Measurements from ENCODE around the gene PAPLN. TPM values are rescaled to one million over a fixed set of nuclear protein-coding genes. Genes with fewer than 3 reads are reported as not detected.
"Not testable (repeated sequence)": the region's sequence is repeated elsewhere in the genome, so short reads cannot be mapped to it uniquely, and the experiment has no call there.

Gene PAPLN
- polyA plus RNA-seq, 10 donors = 1.4 to 4.3 (median 2.6) TPM

DNA sequence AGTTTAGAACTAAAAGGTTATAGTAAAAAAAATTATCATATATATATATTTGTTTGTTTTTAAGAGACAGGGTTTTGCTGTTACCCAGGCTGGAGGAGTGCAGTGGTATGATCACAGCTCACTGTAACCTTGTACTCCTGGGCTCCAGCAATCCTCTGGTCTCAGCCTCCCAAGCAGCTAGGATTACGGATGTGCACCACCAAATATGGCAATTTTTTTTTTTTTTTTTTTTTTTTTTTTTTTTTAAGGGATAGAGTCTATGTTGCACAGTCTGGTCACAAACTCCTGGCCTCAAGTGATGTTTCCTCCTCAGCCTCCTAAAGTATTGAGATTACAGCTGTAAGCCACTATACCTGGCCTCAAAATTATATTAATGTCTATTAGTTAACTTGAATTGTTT, 48.7 kb downstream of the PAPLN start:
- DNase-seq = no peak

DNA sequence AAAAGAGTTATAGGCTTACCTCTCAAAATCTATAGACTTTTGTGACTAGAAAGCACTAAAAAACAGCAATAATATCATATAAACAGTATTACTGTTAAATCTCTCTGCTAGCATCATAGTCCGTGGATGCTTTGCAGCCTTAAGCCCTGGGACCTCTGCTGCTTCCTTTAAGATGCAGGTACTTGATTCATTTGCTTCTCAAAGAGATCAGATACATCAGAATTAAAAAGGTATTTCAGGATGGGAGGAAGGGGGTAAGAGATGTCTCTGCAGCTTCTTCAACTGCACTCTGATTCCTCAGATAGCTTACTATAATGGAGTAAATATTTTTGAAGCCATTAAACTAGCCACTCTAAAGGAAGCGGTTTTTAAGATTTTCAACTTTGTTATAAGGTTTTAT, 49.3 kb downstream of the PAPLN start:
- no peak for DNase-seq

DNA sequence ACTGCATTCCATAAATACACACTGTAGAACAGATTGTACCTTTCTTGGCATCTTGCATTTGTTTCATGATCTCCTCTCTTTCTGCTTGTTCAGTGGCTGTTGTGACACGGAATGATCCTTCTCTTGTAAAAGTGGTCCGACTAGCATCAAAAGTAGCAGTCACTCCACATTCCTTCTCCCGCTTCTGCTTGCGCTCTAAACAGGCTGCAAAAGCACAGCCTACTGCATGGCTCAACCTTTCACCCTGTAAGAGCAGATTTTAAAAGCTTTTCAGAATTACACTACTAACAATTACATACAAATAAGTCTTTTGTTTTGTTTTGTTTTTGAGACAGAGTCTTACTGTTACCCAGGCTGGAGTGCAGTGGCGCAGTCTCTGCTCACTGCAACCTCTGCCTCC, 49.8 kb downstream of the PAPLN start:
- DNase-seq = no peak

DNA sequence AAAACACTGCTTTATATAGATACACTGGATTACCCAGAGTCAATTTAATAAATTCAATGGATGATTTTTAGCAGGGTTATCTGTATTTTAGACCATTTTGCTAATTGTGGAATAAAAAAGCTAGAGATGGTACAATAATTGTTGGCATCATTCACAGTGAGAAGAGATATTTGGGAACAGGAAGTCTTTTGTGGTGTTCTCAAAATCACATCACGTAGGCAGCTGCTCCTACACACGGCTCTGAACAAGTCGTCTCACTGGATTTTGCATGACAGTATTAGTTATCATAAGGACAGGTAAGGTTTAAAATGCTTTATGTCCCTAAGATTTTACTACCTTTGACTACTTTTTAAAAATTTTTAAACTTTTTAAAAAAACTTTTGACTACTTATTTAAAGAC, 52.0 kb downstream of the PAPLN start:
- DNase-seq = no peak

DNA sequence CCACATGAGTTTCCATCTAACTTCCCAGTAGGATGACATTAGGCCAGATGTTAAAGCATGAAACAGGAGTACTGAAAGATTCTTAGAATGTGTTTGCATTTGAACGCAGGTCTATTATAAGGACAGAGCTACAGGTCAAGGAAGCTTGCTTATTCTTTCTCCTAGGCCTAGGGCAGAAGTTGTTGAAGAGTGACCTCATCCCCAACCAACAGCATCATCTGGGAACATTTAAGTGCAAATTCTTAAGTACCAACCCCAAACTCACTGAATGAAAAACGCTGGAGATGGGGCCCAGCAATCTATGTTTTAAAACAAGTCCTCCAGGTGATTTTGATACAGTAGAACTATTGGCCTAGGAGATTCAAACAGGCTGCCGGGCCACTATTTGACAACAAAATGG, 52.4 kb downstream of the PAPLN start:
- no peak for DNase-seq

DNA sequence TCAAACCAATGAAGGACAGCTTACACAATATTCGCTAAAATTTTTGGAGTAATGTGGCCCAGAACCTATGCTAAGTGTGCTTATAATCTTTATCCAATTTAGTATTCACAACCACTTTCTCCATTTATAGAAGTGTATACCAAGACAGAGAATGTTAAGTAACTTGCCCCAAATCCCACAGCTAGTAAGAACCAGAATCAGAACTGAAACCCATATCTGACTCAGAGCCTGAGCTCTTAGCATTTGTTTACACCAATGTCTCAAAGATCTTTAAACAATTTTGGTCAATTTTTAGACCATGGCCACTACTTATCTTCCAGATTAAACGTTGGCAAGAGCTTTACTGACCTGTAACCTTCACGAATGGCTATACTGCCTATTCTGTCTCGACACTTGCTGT, 53.0 kb downstream of the PAPLN start:
- no peak for DNase-seq

DNA sequence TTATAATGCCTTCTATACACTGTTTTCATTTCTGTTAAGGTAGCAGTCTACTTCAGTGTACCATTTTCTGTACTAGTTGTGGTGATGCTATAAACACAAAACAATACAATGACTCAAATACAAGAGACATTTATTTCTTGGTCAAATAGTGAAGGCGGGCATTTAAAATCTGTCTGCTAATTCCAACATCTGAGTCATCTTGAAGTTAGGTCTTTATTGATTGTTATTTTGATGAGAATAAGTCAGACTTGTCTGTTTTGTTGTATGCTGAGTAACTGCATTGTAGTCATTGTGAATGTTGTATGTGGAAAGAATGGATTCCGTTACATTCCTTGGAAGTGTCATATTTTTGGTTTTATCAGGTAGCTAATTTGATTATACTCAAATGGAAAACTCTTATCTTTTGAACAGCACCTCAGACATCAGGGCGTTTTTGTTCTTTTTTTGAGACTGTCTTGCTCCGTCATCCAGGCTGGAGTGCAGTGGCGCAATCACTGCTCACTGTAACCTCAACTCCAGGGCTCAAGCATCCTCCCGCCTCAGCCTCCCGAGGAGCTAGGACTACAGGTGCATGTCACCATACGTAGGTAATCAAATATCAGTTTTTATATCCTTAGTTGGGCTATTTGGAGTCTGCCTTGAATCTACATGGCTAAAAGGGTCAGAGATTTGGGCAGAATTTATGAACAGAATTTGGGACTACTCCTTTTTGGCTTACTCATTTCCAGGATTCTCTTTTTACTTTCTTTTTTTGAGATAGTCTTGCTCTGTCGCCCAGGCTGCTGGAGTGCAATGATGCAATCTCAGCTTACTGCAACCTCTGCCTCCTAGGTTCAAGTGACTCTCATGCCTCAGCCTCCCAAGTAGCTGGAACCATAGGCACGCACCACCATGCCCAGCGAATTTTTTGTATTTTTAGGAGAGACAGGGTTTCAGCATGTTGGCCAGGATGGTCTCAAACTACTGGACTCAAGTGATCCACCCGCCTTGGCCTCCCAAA, 56.8 kb downstream of the PAPLN start:
- DNase-seq = no peak

DNA sequence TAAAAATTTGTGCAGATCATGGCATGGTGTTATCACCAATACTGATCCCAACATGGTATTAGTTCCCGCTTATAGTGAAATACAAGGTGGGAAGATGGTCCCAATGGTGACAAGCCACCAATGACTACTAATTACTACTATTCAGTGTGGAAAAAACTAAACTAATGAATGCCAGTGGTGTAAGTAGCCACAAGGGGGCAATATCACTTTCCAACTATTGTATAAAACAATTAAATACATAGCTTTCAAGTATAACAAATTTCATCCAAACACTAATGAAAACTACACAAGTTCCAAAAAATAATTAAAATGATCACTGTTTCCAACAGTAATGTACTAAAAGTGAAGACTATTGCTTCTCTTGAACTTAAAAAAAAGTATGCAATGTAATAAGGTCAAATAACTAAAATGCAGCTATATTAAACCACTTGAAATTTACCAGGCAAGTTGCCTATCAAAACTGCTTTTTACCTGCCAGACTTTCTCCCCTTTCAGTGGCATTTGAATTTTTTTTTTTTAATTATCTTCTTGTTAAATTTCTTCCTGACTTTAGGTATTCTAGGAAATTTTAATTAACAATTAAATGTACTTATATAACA, 58.0 kb downstream of the PAPLN start:
- peak in 2 of 3 donors; percentile 10 to 51 for DNase-seq

DNA sequence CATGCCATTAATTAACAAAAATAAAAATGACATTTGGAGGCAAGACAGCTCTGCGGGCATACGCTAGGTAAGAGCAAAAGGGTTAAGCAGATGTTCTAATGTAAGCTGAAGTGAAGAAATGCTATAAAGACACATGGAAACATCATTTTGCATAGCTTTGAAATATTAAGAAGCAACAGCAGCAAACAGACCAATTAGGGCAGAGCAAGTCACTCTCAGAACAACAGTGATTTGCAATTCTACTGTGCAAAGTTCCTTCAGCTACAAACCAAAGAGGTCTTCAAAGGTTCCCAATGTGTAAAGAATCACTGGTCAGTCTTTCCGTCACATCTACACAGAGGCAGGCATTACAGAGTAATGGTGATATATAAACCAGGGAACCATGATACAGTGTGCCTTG, 68.2 kb downstream of the PAPLN start:
- DNase-seq = no peak

DNA sequence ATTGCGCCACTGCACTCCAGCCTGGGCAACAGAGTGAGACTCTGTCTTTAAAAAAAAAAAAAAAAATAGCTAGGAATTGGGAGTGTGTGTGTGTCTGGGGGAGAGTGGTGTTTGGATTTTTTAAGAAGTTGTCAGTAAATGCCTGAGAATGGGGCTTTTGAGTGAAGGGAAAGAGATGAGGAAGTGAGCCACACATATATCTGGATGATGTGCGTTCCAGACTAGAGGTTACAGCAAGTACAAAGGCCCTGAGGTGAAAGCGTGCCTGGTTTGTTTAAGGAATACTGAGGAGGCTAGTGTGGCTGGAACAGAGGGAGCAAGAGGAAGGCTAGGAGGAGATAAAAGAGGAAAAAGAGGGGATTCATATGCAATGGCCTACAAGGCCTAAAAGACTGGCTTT, 70.0 kb downstream of the PAPLN start:
- DNase-seq = no peak

DNA sequence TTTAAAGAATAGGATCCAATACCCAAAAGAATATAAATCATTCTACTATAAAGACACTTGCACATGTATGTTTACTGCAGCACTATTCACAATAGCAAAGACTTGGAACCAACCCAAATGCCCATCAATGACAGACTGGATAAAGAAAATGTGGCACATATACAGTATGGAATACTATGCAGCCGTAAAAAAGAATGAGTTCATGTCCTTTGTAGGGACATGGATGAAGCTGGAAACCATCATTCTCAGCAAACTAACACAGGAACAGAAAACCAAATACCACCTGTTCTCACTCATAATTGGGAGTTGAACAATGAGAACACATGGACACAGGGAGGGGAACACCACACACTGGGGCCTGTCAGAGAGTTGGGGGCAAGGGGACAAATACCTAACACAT, 71.9 kb downstream of the PAPLN start:
- not testable (repeated sequence) for DNase-seq

DNA sequence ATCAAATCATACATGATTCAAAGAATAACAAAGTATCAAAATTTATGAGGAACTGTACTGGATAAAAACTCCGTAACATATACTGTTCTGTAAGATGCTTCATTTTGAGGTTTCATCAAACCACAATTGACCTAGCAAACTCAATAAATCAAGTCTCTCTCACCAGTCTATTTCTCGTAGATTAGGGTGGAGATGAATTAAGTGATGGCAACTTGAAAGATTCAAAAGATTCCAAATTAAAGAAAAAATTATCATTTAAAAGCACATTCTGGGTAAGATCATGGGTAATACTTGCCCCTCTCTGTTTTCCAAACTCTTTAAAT, 74.4 kb downstream of the PAPLN start:
- DNase-seq = no peak

DNA sequence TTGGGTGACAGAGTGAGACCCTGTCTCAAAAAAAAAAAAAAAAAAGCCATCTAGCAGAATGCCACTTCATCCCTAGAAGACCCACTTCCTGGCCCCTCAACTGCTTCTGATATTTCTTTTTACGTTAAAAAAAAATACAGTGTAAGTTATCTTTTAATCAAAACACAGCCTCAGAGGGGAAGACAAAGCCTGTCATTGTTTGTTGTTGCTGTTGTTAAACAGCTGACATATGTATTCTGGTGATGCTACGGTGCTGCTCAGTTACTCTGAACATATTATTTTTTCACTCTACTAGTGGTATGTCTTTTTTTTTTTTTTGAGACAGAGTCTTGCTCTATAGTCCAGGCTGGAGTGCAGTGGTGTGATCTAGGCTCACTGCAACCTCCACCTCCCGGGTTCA, 75.4 kb downstream of the PAPLN start:
- DNase-seq = no peak

DNA sequence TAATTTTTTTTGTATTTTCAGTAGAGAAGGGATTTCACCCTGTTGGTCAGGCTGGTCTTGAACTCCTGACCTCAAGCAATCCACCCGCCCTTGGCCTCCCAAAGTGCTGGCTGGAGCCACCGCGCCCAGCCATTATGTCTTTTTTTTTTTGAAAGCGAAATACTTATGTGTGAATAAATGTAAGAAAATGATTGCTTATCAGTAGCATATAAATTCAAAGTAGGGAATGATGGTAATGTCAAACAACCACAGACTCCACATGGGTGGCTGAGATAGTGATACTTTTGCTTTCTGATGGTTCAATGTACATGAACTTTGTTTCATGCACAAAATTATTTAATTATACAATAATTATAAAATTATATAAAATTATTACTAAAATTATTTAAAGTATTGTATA, 75.8 kb downstream of the PAPLN start:
- no peak for DNase-seq

DNA sequence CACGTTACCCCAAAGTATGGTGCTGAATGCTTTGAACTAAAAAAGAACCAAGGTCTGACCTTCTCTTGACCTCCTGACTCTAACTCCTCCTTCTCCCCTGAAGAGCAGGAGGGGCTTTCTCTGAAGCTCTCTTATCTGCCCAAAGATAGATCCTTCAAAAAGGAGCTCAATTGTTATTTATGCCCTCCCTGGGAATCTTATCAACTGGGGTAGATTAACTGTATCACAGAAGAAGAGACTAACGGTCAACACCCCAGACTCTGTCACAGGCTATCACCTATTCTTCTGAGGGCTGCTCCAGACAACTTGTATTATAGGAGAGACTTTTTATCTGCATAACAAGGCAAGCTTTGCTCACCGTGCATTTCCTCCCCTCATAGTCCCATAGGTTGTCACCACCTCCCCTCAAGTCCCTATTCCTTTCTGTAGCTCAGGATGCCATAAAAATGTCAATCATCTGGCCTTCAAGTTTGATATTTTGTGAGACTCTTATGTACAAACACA, 86.6 kb downstream of the PAPLN start:
- DNase-seq = no peak

Other genes starting within 250 kb of the PAPLN start
- 10 to 100 TPM; 11.5 to 15.7 (median 12.6) TPM for gene ZFYVE1, start 210.4 kb upstream of the PAPLN start, polyA plus RNA-seq (ENCODE audit: insufficient read length in 10 of 10)
- 100 to 1,000 TPM in 1 of 10 donors, 10 to 100 TPM in 9; 63.7 to 110 (median 85.6) TPM for gene RBM25, start 179.0 kb upstream of the PAPLN start, polyA plus RNA-seq (ENCODE audit: insufficient read length in 10 of 10)
- gene PSEN1, start 101.0 kb upstream of the PAPLN start, polyA plus RNA-seq (ENCODE audit: insufficient read length in 10 of 10) = 10 to 100 TPM; 27.8 to 35.6 (median 31.7) TPM
- 10 to 100 TPM; 24.0 to 44.3 (median 34.8) TPM for gene NUMB, start 221.0 kb downstream of the PAPLN start, polyA plus RNA-seq (ENCODE audit: insufficient read length in 10 of 10)

Data from muscle of back (tissue), 11 donors.